ENCODE measurements around the gene PALMD.

PALMD gene

DNA sequence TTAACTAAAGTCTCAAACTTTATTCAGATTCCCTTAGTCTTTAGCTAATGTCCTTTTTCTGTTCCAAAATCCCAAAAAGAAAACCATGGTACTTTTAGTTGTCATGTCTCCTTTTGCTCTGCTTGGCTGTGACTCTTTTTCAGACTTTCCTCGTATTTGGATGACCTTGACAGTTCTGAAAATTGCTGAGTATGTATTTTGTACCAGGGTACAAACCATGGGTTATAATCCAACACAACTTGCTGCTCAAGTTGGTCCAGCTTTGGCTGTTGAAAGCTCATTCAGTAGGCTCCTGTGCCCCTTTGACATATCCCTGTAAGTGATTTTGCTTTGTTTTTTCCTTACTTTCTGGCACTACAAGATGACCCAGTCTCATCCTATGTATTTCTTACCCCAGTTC is 51.7 kb downstream of the PALMD start:
- Histone ChIP-seq H3K9me3 (ENCODE audit: control insufficient read depth, low read length) (peaks cover 6% of the 10 kb centered on the region), H3K27ac (ENCODE audit: low read depth, low read length, severe bottlenecking) (no peak overlapping the region), H3K36me3 (ENCODE audit: control insufficient read depth, insufficient read depth, low read length) (no peaks in the 10 kb centered on the region), H3K4me3 (ENCODE audit: extremely low read depth, insufficient read depth, low read length, poor library complexity, severe bottlenecking) (no peak overlapping the region), H3K4me1 (ENCODE audit: control insufficient read depth, insufficient read depth, low read length, poor library complexity, severe bottlenecking) (peaks cover 4% of the 10 kb centered on the region)
- 100% methylated on average over 1 of the region's 1 CpG; no CpG with 5 or more reads in 1 of the 2 experiments for WGBS, 2 experiments (ENCODE audit: insufficient coverage in 2 of 2)

DNA sequence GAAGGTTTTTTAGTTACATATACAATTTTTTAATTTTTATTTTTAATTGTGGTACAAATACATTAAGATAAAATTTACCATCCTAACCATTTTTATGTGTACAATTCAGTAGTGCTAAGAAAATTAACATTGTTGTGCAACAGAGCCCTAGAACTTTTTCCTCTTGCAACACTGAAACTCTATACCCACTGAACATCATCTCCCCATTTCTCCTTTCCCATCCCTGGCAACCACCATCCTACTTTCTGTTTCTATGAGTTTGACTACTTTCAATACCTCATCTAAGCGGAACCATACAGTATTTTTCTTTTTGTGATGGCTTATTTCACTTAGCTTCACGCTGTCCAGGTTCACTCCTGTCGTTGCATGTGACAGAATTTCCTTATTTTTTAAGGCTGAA is 54.1 kb downstream of the PALMD start:
- Histone ChIP-seq H3K9me3 (ENCODE audit: control insufficient read depth, low read length) (peaks cover 6% of the 10 kb centered on the region), H3K4me3 (ENCODE audit: extremely low read depth, insufficient read depth, low read length, poor library complexity, severe bottlenecking) (no peak overlapping the region), H3K4me1 (ENCODE audit: control insufficient read depth, insufficient read depth, low read length, poor library complexity, severe bottlenecking) (peaks cover 2% of the 10 kb centered on the region), H3K27ac (ENCODE audit: low read depth, low read length, severe bottlenecking) (no peak overlapping the region), H3K36me3 (ENCODE audit: control insufficient read depth, insufficient read depth, low read length) (no peaks in the 10 kb centered on the region)
- WGBS, 2 experiments (ENCODE audit: insufficient coverage in 2 of 2), result no CpG with 5 or more reads among the region's 3 CpGs

DNA sequence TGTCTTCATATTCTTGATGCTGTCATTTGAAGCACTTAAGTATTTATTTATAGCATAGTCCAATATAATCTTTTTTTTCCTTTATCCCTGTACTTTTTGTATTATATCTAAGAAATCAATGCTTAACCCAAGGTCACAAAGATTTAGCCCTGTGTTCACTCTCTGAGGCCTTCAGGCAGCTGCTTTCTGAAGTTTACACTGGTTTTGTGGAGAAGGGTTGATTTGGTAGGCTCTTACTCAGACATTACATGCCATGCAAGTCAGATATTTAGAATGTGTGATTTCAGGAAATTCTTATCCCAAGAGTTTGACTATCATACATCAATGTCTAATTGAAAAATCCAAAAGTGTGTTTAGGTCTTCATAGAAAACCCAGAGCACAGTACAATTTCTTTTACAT is 56.3 kb downstream of the PALMD start:
- H3K4me3 ChIP-seq (ENCODE audit: extremely low read depth, insufficient read depth, low read length, poor library complexity, severe bottlenecking), result no peak overlapping the region
- H3K4me1 ChIP-seq (ENCODE audit: control insufficient read depth, insufficient read depth, low read length, poor library complexity, severe bottlenecking), result peaks cover 4% of the 10 kb centered on the region
- no peak overlapping the region for H3K27ac ChIP-seq (ENCODE audit: low read depth, low read length, severe bottlenecking)
- H3K36me3 ChIP-seq (ENCODE audit: control insufficient read depth, insufficient read depth, low read length), result no peaks in the 10 kb centered on the region
- peaks cover 6% of the 10 kb centered on the region for H3K9me3 ChIP-seq (ENCODE audit: control insufficient read depth, low read length)

DNA sequence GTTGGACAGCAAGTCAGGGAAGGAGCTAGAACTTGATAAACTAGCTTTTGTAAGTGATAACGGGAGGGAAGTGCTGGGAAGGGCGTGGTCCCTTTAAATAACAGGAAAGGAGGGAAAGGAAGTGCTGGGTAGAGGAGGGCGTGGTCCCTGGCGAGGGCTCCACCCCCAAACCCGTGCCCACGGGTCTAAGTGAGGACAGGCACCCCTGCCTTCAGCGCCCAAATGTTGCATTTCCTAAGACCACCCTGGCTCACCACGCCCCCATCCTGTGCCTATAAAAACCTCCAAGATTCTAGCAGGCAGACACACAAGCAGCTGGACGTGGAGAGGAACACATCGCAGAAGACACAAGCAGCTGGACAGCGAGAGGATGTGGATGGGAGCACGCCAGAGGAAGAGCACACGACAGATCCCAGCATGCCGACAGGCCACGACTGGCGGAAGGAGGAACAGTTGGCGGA is 58.5 kb downstream of the PALMD start:
- no peak overlapping the region for H3K27ac ChIP-seq (ENCODE audit: low read depth, low read length, severe bottlenecking)
- peaks cover 4% of the 10 kb centered on the region for H3K4me1 ChIP-seq (ENCODE audit: control insufficient read depth, insufficient read depth, low read length, poor library complexity, severe bottlenecking)
- H3K9me3 ChIP-seq (ENCODE audit: control insufficient read depth, low read length), result peaks cover 6% of the 10 kb centered on the region
- H3K36me3 ChIP-seq (ENCODE audit: control insufficient read depth, insufficient read depth, low read length), result no peaks in the 10 kb centered on the region
- no peak overlapping the region for H3K4me3 ChIP-seq (ENCODE audit: extremely low read depth, insufficient read depth, low read length, poor library complexity, severe bottlenecking)
- WGBS, 2 experiments (ENCODE audit: insufficient coverage in 2 of 2), result 88 to 94% methylated on average over 17 of the region's 17 CpGs

DNA sequence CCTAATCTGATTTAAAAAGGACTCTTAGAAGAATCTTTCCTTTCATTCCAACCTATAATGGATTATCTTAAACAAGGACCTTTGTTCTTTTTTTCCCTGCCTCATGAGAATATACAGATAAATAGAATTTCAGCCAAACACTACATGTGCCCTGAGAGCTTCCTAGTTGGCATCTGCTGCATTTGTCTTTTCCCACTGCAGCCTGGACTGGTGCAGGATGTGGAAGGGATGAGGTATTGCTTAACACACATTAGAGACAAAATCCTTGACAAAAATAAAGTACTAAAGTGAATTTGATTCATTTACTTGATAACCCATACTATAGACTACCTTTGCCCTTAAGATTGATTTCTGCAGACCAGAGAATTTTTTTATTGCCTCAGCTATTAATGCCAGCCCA is 59.5 kb downstream of the PALMD start:
- no peaks in the 10 kb centered on the region for H3K36me3 ChIP-seq (ENCODE audit: control insufficient read depth, insufficient read depth, low read length)
- H3K27ac ChIP-seq (ENCODE audit: low read depth, low read length, severe bottlenecking), result no peak overlapping the region
- H3K4me1 ChIP-seq (ENCODE audit: control insufficient read depth, insufficient read depth, low read length, poor library complexity, severe bottlenecking), result peaks cover 4% of the 10 kb centered on the region
- peaks cover 6% of the 10 kb centered on the region for H3K9me3 ChIP-seq (ENCODE audit: control insufficient read depth, low read length)
- no peak overlapping the region for H3K4me3 ChIP-seq (ENCODE audit: extremely low read depth, insufficient read depth, low read length, poor library complexity, severe bottlenecking)

DNA sequence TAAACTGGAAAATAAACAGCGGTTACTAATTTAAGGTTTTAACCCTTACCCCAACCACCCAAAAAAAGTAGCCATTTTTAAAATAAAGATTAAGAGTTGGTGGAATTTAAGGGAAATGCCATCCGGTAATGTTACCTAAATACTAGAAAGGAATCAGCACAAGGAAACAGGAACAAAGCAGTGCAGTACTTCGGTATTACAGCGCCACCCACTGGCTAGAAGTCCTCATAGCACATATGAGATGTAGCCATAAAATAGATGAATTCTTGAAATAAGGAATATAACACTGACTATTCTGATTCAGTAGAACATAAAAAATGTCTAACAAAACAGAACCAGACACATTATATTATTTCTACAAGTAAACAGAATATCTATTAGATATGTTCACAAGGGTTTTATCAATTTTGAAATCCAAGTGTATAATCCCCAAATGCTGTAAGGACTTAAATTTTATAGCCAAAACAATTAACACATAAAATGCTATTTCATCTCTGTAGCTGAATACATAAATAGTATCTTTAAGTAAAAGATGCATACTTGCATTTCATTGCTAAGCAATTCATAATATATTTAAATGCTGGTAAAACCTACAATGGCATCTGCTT is 61.7 kb downstream of the PALMD start:
- Histone ChIP-seq H3K27ac (ENCODE audit: low read depth, low read length, severe bottlenecking) (no peak overlapping the region), H3K36me3 (ENCODE audit: control insufficient read depth, insufficient read depth, low read length) (no peaks in the 10 kb centered on the region), H3K4me1 (ENCODE audit: control insufficient read depth, insufficient read depth, low read length, poor library complexity, severe bottlenecking) (peaks cover 4% of the 10 kb centered on the region), H3K4me3 (ENCODE audit: extremely low read depth, insufficient read depth, low read length, poor library complexity, severe bottlenecking) (no peak overlapping the region), H3K9me3 (ENCODE audit: control insufficient read depth, low read length) (no peaks in the 10 kb centered on the region)
- 80% methylated on average over 1 of the region's 4 CpGs; no CpG with 5 or more reads in 1 of the 2 experiments for WGBS, 2 experiments (ENCODE audit: insufficient coverage in 2 of 2)

DNA sequence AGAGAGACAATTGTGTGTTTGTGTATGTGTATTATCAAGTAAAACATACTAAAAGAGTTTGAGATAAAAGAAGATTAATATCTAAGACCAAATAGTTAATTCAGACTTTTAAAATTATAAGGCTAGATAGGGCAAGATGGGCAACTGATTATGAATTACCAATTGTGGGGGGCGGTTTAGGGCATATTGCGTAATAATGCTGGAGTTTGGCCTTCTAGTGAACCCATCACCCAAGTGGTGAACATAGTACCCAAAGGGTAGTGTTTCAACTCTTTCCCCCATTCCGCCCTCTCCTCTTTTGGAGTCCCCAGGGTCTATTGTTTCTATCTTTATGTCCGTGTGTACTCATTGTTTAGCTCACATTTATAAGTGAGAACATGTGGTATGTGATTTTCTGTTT is 65.1 kb downstream of the PALMD start:
- Histone ChIP-seq H3K4me1 (ENCODE audit: control insufficient read depth, insufficient read depth, low read length, poor library complexity, severe bottlenecking) (no peaks in the 10 kb centered on the region), H3K27ac (ENCODE audit: low read depth, low read length, severe bottlenecking) (no peak overlapping the region), H3K4me3 (ENCODE audit: extremely low read depth, insufficient read depth, low read length, poor library complexity, severe bottlenecking) (no peak overlapping the region), H3K36me3 (ENCODE audit: control insufficient read depth, insufficient read depth, low read length) (no peaks in the 10 kb centered on the region), H3K9me3 (ENCODE audit: control insufficient read depth, low read length) (no peaks in the 10 kb centered on the region)
- WGBS, 2 experiments (ENCODE audit: insufficient coverage in 2 of 2), result 100% methylated on average over 1 to 2 of the region's 4 CpGs

DNA sequence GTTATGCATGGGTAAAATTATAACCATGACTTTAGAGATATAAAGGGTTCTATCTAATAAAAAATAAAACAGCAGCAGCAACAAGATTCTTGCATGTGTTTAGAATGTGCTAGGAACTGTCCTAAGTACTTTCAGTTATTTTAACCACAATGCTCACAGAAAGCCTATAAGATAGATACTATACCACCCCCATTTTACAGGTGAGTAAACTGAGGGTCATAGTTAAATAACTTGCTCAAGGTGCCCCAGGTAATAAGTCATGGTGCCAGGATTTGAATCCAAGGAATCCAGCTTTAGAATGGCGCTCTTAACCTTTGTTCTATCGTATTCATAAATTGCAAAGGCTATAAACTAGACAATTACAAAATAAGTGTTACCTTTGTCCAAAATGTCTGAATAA is 67.1 kb downstream of the PALMD start:
- no peak overlapping the region for H3K4me3 ChIP-seq (ENCODE audit: extremely low read depth, insufficient read depth, low read length, poor library complexity, severe bottlenecking)
- H3K9me3 ChIP-seq (ENCODE audit: control insufficient read depth, low read length), result no peaks in the 10 kb centered on the region
- H3K27ac ChIP-seq (ENCODE audit: low read depth, low read length, severe bottlenecking), result no peak overlapping the region
- H3K4me1 ChIP-seq (ENCODE audit: control insufficient read depth, insufficient read depth, low read length, poor library complexity, severe bottlenecking), result no peaks in the 10 kb centered on the region
- no CpG with 5 or more reads among the region's 2 CpGs for WGBS, 2 experiments (ENCODE audit: insufficient coverage in 2 of 2)
- no peaks in the 10 kb centered on the region for H3K36me3 ChIP-seq (ENCODE audit: control insufficient read depth, insufficient read depth, low read length)

DNA sequence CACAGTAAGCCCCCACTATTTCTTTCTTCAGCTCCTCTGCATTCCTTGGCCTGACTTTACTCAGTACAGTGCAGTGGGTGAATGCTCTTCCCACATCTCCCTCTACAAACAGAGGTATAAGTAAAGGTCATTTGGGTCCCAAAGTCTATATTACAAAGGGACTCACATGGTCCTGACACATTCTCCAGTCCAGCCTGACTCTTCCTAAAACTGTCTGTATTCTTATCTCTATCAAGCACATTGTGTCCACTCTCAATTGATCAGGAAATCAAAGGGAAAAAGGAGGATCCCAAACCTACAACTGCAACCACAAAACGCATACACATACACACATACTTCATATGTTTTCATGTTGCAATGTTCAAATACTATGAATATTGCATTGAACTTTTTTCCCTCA is 71.1 kb downstream of the PALMD start:
- Histone ChIP-seq H3K4me3 (ENCODE audit: extremely low read depth, insufficient read depth, low read length, poor library complexity, severe bottlenecking) (no peak overlapping the region), H3K4me1 (ENCODE audit: control insufficient read depth, insufficient read depth, low read length, poor library complexity, severe bottlenecking) (no peaks in the 10 kb centered on the region), H3K9me3 (ENCODE audit: control insufficient read depth, low read length) (no peaks in the 10 kb centered on the region), H3K36me3 (ENCODE audit: control insufficient read depth, insufficient read depth, low read length) (no peaks in the 10 kb centered on the region), H3K27ac (ENCODE audit: low read depth, low read length, severe bottlenecking) (no peak overlapping the region)
- no CpG with 5 or more reads among the region's 1 CpG for WGBS, 2 experiments (ENCODE audit: insufficient coverage in 2 of 2)

DNA sequence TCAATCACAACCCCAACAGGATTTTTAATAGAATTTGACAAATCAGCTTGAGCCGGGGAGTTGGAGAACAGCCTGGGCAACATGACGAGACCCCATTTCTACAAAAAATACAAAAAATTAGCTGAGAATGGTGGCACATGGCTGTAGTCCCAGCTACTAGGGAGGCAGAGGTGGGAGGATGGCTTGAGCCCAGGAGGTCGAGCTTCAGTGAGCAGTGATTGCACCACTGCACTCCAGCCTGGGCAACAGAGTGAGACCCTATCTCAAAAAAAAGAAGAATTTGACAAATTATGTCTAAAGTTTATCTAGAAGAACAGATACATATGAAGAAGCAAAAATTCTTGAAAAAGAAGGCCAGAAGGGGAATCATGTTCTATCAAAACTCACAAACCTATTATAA is 77.3 kb downstream of the PALMD start:
- H3K27ac ChIP-seq (ENCODE audit: low read depth, low read length, severe bottlenecking), result no peak overlapping the region
- WGBS, 2 experiments (ENCODE audit: insufficient coverage in 2 of 2), result 80% methylated on average over 1 of the region's 3 CpGs; no CpG with 5 or more reads in 1 of the 2 experiments

DNA sequence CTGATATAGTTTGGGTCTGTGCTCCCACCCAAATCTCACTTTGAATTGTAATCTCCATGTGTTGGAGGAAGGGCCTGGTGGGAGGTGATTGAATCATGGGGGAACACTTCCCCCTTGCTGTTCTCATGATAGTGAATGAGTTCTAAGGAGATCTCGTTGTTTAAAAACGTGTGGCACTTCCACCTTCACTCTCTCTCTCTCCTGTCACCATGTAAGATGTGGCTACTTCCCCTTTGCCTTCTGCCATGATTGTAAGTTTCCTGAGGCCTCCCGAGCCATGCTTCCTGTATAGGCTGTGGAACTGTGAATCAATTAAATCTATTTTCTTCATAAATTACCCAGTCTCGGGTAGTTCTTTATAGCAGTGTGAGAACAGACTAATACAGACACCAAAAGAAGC is 80.1 kb downstream of the PALMD start:
- H3K9me3 ChIP-seq (ENCODE audit: control insufficient read depth, low read length), result no peaks in the 10 kb centered on the region

More for the DNA sequence above, 77.3 kb downstream of the PALMD start:
- Histone ChIP-seq H3K36me3 (ENCODE audit: control insufficient read depth, insufficient read depth, low read length) (no peaks in the 10 kb centered on the region), H3K9me3 (ENCODE audit: control insufficient read depth, low read length) (no peaks in the 10 kb centered on the region), H3K4me1 (ENCODE audit: control insufficient read depth, insufficient read depth, low read length, poor library complexity, severe bottlenecking) (peaks cover 9% of the 10 kb centered on the region), H3K4me3 (ENCODE audit: extremely low read depth, insufficient read depth, low read length, poor library complexity, severe bottlenecking) (no peak overlapping the region)

More for the DNA sequence above, 80.1 kb downstream of the PALMD start:
- H3K27ac ChIP-seq (ENCODE audit: low read depth, low read length, severe bottlenecking), result no peak overlapping the region
- H3K4me3 ChIP-seq (ENCODE audit: extremely low read depth, insufficient read depth, low read length, poor library complexity, severe bottlenecking), result no peak overlapping the region
- H3K4me1 ChIP-seq (ENCODE audit: control insufficient read depth, insufficient read depth, low read length, poor library complexity, severe bottlenecking), result peaks cover 15% of the 10 kb centered on the region
- WGBS, 2 experiments (ENCODE audit: insufficient coverage in 2 of 2), result 46 to 60% methylated on average over 1 to 2 of the region's 4 CpGs
- H3K36me3 ChIP-seq (ENCODE audit: control insufficient read depth, insufficient read depth, low read length), result no peaks in the 10 kb centered on the region
